ENCODE data around the gene CXXC5. TPM values are rescaled to one million over a fixed set of nuclear protein-coding genes. Genes with fewer than 3 reads are reported as not detected.

The CXXC5 gene
- total and polyA plus RNA-seq, 2 of the 4 experiments (the other 2 are of a cell fraction), result 24.9 to 35.7 TPM

GRCh38 chr5:139696894-139697658, 48.9 kb downstream of the CXXC5 start (continued):
- TF ChIP-seq RCOR1 (IDR thresholded peaks at IDR 0.05; ENCODE audit: insufficient replicate concordance, low read length) (no peak), CHD1 (IDR thresholded peaks at IDR 0.05; ENCODE audit: low read depth, low read length) (no peak)

DNA sequence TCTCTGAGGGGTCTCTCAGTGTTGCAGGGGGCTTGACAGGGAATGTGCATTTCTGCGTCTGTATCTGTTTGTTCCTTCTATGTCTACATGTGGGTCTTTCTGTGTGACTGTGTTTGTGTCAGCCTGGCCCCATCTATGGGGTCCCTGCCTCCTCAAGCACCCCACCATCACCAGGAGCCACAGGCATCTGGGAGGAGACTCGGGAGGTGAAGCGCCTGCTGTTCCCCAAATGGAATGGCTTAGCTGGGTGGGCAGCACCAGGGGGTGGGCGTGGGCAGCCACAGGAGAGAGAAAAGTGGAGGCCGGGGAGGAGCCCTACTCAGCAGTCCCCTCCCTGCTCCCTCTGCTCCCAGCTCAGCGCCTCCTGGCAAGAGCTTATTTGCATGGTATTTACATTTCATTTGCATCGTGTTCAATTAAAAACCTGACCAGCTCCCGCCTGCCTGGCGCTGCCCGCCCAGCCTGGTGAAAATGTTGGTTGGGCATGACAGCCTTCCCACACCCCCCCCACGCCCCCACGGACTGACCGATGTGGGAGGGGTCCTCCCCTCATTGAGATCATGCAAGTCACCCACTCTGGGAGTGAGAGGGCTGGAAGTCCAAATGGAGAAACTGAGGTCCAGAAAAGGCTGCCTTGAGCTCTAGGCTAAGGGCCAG, 50.5 kb downstream of the CXXC5 start:
- no peaks in the 10 kb centered on the region for H4K20me1 ChIP-seq (ENCODE audit: insufficient read depth, low read length)
- H3K4me3 ChIP-seq (ENCODE audit: insufficient read depth, low read depth, low read length), result no peak overlapping the region
- H3K4me2 ChIP-seq (ENCODE audit: low read depth, low read length), result no peak overlapping the region
- no peaks in the 10 kb centered on the region for H3K9me3 ChIP-seq (ENCODE audit: control insufficient read depth, insufficient read depth, low read length)
- peak overlapping the region; percentile 96 for H2AK9ac ChIP-seq (replicated peaks; ENCODE audit: low read depth, low read length, poor library complexity)
- H3K23ac ChIP-seq (ENCODE audit: low read depth, low read length), result no peak overlapping the region
- H4K91ac ChIP-seq (ENCODE audit: insufficient read depth, low read depth, low read length), result peak overlapping the region; percentile 97
- ATAC-seq (ENCODE audit: low read depth) (peak; percentile 19), DNase-seq (peak; percentile 74)
- peak overlapping the region; percentile 68 for H4K5ac ChIP-seq (ENCODE audit: low read depth, low read length)
- H3K27me3 ChIP-seq (ENCODE audit: control insufficient read depth, insufficient read depth, low read length), result no peaks in the 10 kb centered on the region
- TF ChIP-seq NFE2L2 (IDR thresholded peaks at IDR 0.05; ENCODE audit: low read depth, low read length), result no peak
- TF ChIP-seq MAZ (IDR thresholded peaks at IDR 0.05; ENCODE audit: borderline replicate concordance, low read depth, low read length), result peak; percentile 88; the same call in 1 of the 2 replicates
- 0 out of 2 replicates have a peak, but pooled peaks have one; percentile 24 for TF ChIP-seq BHLHE40 (IDR thresholded peaks at IDR 0.05; ENCODE audit: low read depth, low read length)
- TF ChIP-seq FOS (IDR thresholded peaks at IDR 0.05; ENCODE audit: low read depth, low read length), result no peak
- H3K79me1 ChIP-seq (ENCODE audit: low read depth in 1 of 2, low read length in 2 of 2), result no peaks in the 10 kb centered on the region; a peak in 1 of 4 replicates
- H2AFZ ChIP-seq (replicated peaks; ENCODE audit: low read length, poor library complexity), result peak overlapping the region; percentile 88
- no TSS peak for BruUV-seq (replicated peaks)
- ChIA-PET POLR2A (ENCODE audit: unreplicated experiment) (no interaction called here), CTCF (no interaction called here)
- peaks cover 26% of the 10 kb centered on the region for H3K9me1 ChIP-seq (ENCODE audit: insufficient read depth, low read length)
- peak overlapping the region; percentile 95 to 97; a peak in 3 of 4 replicates for H4K8ac ChIP-seq (ENCODE audit: low read depth in 2 of 2, low read length in 2 of 2)
- intact Hi-C loops (cut with micrococcal nuclease) (no loop called here), in situ Hi-C loops (cut with MboI; ENCODE audit: low sequenced_read_pairs) (no loop called here), dilution Hi-C loops (cut with HindIII; ENCODE audit: low sequenced_read_pairs, unreplicated experiment) (no loop called here)
- H3K36me3 ChIP-seq (ENCODE audit: control insufficient read depth, insufficient read depth, low read length), result no peaks in the 10 kb centered on the region
- peak overlapping the region; percentile 90 for H3K27ac ChIP-seq (ENCODE audit: insufficient read depth, low read length)
- no CpG with 5 or more reads among the region's 13 CpGs for WGBS, 2 experiments (ENCODE audit: extremely low coverage in 2 of 2, insufficient read length in 1 of 2)
- peak overlapping the region; percentile 42; the same call in 1 of the 2 replicates for H3K14ac ChIP-seq (replicated peaks; ENCODE audit: low read depth, low read length)
- H3K18ac ChIP-seq (ENCODE audit: low read depth, low read length), result no peak overlapping the region; the same call in 1 of the 2 replicates
- peak overlapping the region; percentile 87 for H2AK5ac ChIP-seq (ENCODE audit: low read depth, low read length)
- H3K9ac ChIP-seq (ENCODE audit: low read depth, low read length), result peak overlapping the region; percentile 0; the same call in 1 of the 2 replicates
- H3K56ac ChIP-seq (ENCODE audit: extremely low read depth, insufficient read depth, low read length), result peak overlapping the region; percentile 46
- peak overlapping the region; percentile 30 for H2BK5ac ChIP-seq (ENCODE audit: low read depth, low read length, poor library complexity, severe bottlenecking)
- H2BK120ac ChIP-seq (ENCODE audit: low read depth, low read length), result peak overlapping the region; percentile 89
- H2BK15ac ChIP-seq (ENCODE audit: low read depth, low read length), result peak overlapping the region; percentile 83; the same call in 2 of the 3 replicates
- peak overlapping the region; percentile 75 for H3K4ac ChIP-seq (ENCODE audit: low read depth, low read length)
- peak overlapping the region; percentile 59 for H2BK20ac ChIP-seq (ENCODE audit: low read depth, low read length)
- peaks cover 31% of the 10 kb centered on the region for H3K4me1 ChIP-seq (ENCODE audit: control insufficient read depth, insufficient read depth, low read length)

Measured in IMR-90 (cell line).